WERI-Rb-1 (cell line): ENCODE results near the gene AR.
"Not testable (repeated sequence)": the region's sequence is repeated elsewhere in the genome, so short reads cannot be mapped to it uniquely, and the experiment has no call there.

Experiments used
- DNase-seq: peaks from one replicate; pipeline ENCODE4 v3.0.0-alpha.2; 2020
- H3K27ac ChIP-seq: fragments of 250-450 bp; sonication (Bioruptor Pico); 2 replicates; pipeline ENCODE4 v1.5.1; 2020; ENCODE audit warnings: mild to moderate bottlenecking, moderate library complexity
- H3K27me3 ChIP-seq: fragments of 250-450 bp; sonication (Bioruptor Pico); 2 replicates; pipeline ENCODE4 v1.5.1; 2021; ENCODE audit warnings: mild to moderate bottlenecking, low read depth, moderate library complexity; ENCODE audit not compliant: insufficient read depth, severe bottlenecking
- H3K36me3 ChIP-seq: fragments of 250-450 bp; sonication (Bioruptor Pico); 2 replicates; pipeline ENCODE4 v1.5.1; 2020; ENCODE audit warnings: mild to moderate bottlenecking, moderate library complexity
- H3K4me3 ChIP-seq: 2 replicates; pipeline ENCODE4 v1.5.1; 2011; ENCODE audit warnings: low read depth, mild to moderate bottlenecking, control low read depth, low read length
- H3K9me3 ChIP-seq: fragments of 250-450 bp; sonication (Bioruptor Pico); 2 replicates; pipeline ENCODE4 v1.5.1; 2021; ENCODE audit warnings: mild to moderate bottlenecking, moderate library complexity; ENCODE audit not compliant: severe bottlenecking
- CTCF ChIP-seq: IDR thresholded peaks from 2 replicates; pipeline ENCODE4 v1.5.1; 2011; ENCODE audit warnings: low read depth, mild to moderate bottlenecking, control low read depth, inconsistent platforms, low read length

The AR gene

GRCh38 chrX:67651437-67652142 is 107.8 kb downstream of the AR start:
- Histone ChIP-seq H3K27ac (no peak overlapping the region), H3K9me3 (no peaks in the 10 kb centered on the region), H3K27me3 (no peaks in the 10 kb centered on the region), H3K36me3 (no peaks in the 10 kb centered on the region), H3K4me3 (no peak overlapping the region)
- no peak for DNase-seq
- TF ChIP-seq CTCF = no peak

GRCh38 chrX:67652543-67652942 is 108.7 kb downstream of the AR start:
- Histone ChIP-seq H3K9me3 (no peaks in the 10 kb centered on the region), H3K4me3 (no peak overlapping the region), H3K36me3 (no peaks in the 10 kb centered on the region), H3K27ac (no peak overlapping the region), H3K27me3 (no peaks in the 10 kb centered on the region)
- TF ChIP-seq CTCF = no peak
- no peak for DNase-seq

- Histone ChIP-seq H3K9me3 (no peaks in the 10 kb centered on the region), H3K27ac (no peak overlapping the region), H3K27me3 (no peaks in the 10 kb centered on the region), H3K4me3 (no peak overlapping the region), H3K36me3 (no peaks in the 10 kb centered on the region)
- no peak for DNase-seq
- TF ChIP-seq CTCF = no peak
Observed at GRCh38 chrX:67654301-67654700, 110.5 kb downstream of the AR start.

GRCh38 chrX:67665583-67665982 is 121.8 kb downstream of the AR start:
- Histone ChIP-seq H3K36me3 (no peaks in the 10 kb centered on the region), H3K27ac (no peak overlapping the region), H3K9me3 (no peaks in the 10 kb centered on the region), H3K27me3 (no peaks in the 10 kb centered on the region), H3K4me3 (no peak overlapping the region)
- no peak for TF ChIP-seq CTCF
- no peak for DNase-seq

GRCh38 chrX:67670717-67671116 is 126.9 kb downstream of the AR start:
- DNase-seq, H3K4me3 ChIP-seq: not testable (repeated sequence)

GRCh38 chrX:67673741-67674274 is 130.0 kb downstream of the AR start:
- Histone ChIP-seq H3K27ac (no peak overlapping the region), H3K36me3 (no peaks in the 10 kb centered on the region), H3K9me3 (no peaks in the 10 kb centered on the region), H3K4me3 (no peak overlapping the region), H3K27me3 (peaks cover 2% of the 10 kb centered on the region)
- no peak for TF ChIP-seq CTCF
- no peak for DNase-seq

More at GRCh38 chrX:67670717-67671116, 126.9 kb downstream of the AR start:
- not testable (repeated sequence) for H3K9me3 ChIP-seq, H3K27ac ChIP-seq, H3K36me3 ChIP-seq, H3K27me3 ChIP-seq
